K562 (cell line): Measurements from ENCODE around the gene SMIM35. TPM values are rescaled to one million over a fixed set of nuclear protein-coding genes. Genes with fewer than 3 reads are reported as not detected.
A peak's percentile ranks its signal among the peaks of the same experiment; 100 is the strongest.

ENCODE experiments used
- ATAC-seq: fragments of 200-7000 bp; cut with Tn5 transposase; 3 replicates; pipeline ENCODE4 v1.9.1; 2020; ENCODE audit warnings: moderate library complexity
- BruUV-seq: library from RNA; stranded (reverse); fragments of 400-500 nt; replicated peaks from 2 replicates; lab custom pipeline; 2021; lab: Mats Ljungman, UMichigan
- CTCF ChIA-PET: fragments of 300-600 bp; formaldehyde crosslinking; extraction: SDS; loops from one replicate; lab custom pipeline; 2021; ENCODE audit warnings: low intra/inter-chr PET ratio; lab: Yijun Ruan, JAX
- POLR2A ChIA-PET: fragments of 300-600, 350-650 bp; sonication (Branson Sonifier 250); formaldehyde crosslinking; extraction: SDS; loops from one replicate; lab custom pipeline; 2021; ENCODE audit warnings: antibody characterized with exemption, inconsistent platforms; lab: Yijun Ruan, JAX
- DNase-seq, 4 experiments: peaks; one replicate each; pipeline versions ENCODE4 v3.0.0 to v3.0.0-alpha.2; 2011 to 2018; ENCODE audit warnings: low spot score in 3 of 4, mixed read lengths in 3 of 4; ENCODE audit errors: extremely low read depth in 1 of 4
- FAIRE-seq: peaks from 2 replicates; lab custom pipeline; 2011; peaks lifted over from hg19 to GRCh38; lab: Jason Lieb, UNC
- H2AFZ ChIP-seq: 2 replicates; pipeline ENCODE4 v1.6.0; 2011; ENCODE audit warnings: low read depth, low read length, control low read depth, inconsistent platforms
- H3K27ac ChIP-seq: fragments of 200-600 bp; 3 replicates; pipeline ENCODE4 v1.8.0; 2011; ENCODE audit warnings: low read depth, mild to moderate bottlenecking, control low read depth, inconsistent platforms, low read length, moderate library complexity, mixed read lengths; ENCODE audit errors: extremely low read depth
- H3K27me3 ChIP-seq, 2 experiments: fragments of 300-600 bp in 1 of 2; 2 replicates in 1 of 2; 3 replicates in 1 of 2; pipeline versions ENCODE4 v1.6.0 to v1.8.0; 2011; ENCODE audit warnings: inconsistent platforms in 2 of 2, low read length in 2 of 2, mild to moderate bottlenecking in 1 of 2, mixed read lengths in 1 of 2, moderate library complexity in 1 of 2; ENCODE audit not compliant: control insufficient read depth in 2 of 2, insufficient read depth in 2 of 2
- H3K36me3 ChIP-seq: fragments of 300-600 bp; 3 replicates; pipeline ENCODE4 v1.8.0; 2011; ENCODE audit warnings: mild to moderate bottlenecking, low read length, inconsistent platforms; ENCODE audit not compliant: control insufficient read depth, insufficient read depth
- H3K4me1 ChIP-seq, 2 experiments: fragments of 200-600 bp in 1 of 2; replicated peaks in 1 of 2; 2 replicates in 1 of 2; 3 replicates in 1 of 2; pipeline versions ENCODE4 v1.5.1 to v1.8.0; 2011; ENCODE audit warnings: inconsistent platforms in 2 of 2, low read length in 2 of 2, mild to moderate bottlenecking in 1 of 2, mixed read lengths in 1 of 2, moderate library complexity in 1 of 2; ENCODE audit not compliant: control insufficient read depth in 2 of 2, insufficient read depth in 2 of 2
- H3K4me2 ChIP-seq: 2 replicates; pipeline ENCODE4 v1.6.1; 2011; ENCODE audit warnings: low read length, control low read depth, inconsistent platforms, mixed read lengths; ENCODE audit not compliant: insufficient read depth
- H3K4me3 ChIP-seq: fragments of 200-600 bp; sonication (generic), shearing (Covaris generic); 2 replicates; pipeline ENCODE4 v1.5.1; 2016; ENCODE audit warnings: control low read depth, inconsistent platforms
- H3K79me2 ChIP-seq: fragments of 200-600 bp; 3 replicates; pipeline ENCODE4 v1.8.0; 2011; ENCODE audit warnings: low read length, inconsistent platforms; ENCODE audit not compliant: control insufficient read depth, insufficient read depth
- H3K9ac ChIP-seq, 2 experiments: 2 replicates each; pipeline versions ENCODE4 v1.6.0 to v1.6.1; 2011; ENCODE audit warnings: low read depth in 2 of 2, low read length in 2 of 2, control low read depth in 1 of 2, inconsistent platforms in 1 of 2, mild to moderate bottlenecking in 1 of 2, mixed read lengths in 1 of 2; ENCODE audit not compliant: insufficient read depth in 1 of 2
- H3K9me1 ChIP-seq: one replicate; pipeline ENCODE4 v1.6.0; 2011; ENCODE audit warnings: inconsistent platforms, mild to moderate bottlenecking, low read length, moderate library complexity; ENCODE audit not compliant: control insufficient read depth, insufficient read depth
- H3K9me3 ChIP-seq: replicated peaks from 2 replicates; pipeline ENCODE4 v1.5.1; 2011; ENCODE audit warnings: low read depth, low read length, inconsistent platforms; ENCODE audit not compliant: control insufficient read depth, insufficient read depth
- H4K20me1 ChIP-seq: replicated peaks from 2 replicates; pipeline ENCODE4 v1.6.1; 2011; ENCODE audit warnings: low read length, inconsistent platforms, mixed read lengths; ENCODE audit not compliant: control insufficient read depth, insufficient read depth
- ARID2 ChIP-seq: fragments of 450-650 bp; IDR thresholded peaks from 2 replicates; pipeline ENCODE4 v1.6.1; 2017; ENCODE audit warnings: antibody characterized with exemption, mild to moderate bottlenecking
- CEBPB ChIP-seq: fragments of 450-650 bp; IDR thresholded peaks from 2 replicates; pipeline ENCODE4 v1.6.1; 2016; ENCODE audit warnings: missing genetic modification characterization, missing compliant biosample characterization
- EHMT2 ChIP-seq: fragments of 450-650 bp; IDR thresholded peaks from 2 replicates; pipeline ENCODE4 v1.6.1; 2018; ENCODE audit warnings: antibody characterized with exemption
- ETS1 ChIP-seq: conservative IDR thresholded peaks from 2 replicates; pipeline ENCODE4 v1.6.1; 2011; ENCODE audit warnings: low read depth, mild to moderate bottlenecking, low read length; ENCODE audit not compliant: control insufficient read depth
- FOSL1 ChIP-seq: fragments of 200-800 bp; sonication (Bioruptor generic); conservative IDR thresholded peaks from 2 replicates; pipeline ENCODE4 v1.6.1; 2016; ENCODE audit warnings: missing genetic modification characterization, missing compliant biosample characterization
- GATAD2B ChIP-seq: fragments of 450-650 bp; IDR thresholded peaks from 2 replicates; pipeline ENCODE4 v1.6.1; 2017; ENCODE audit warnings: mild to moderate bottlenecking, borderline replicate concordance
- GTF2E2 ChIP-seq: fragments of 200-800 bp; sonication (Bioruptor generic); IDR thresholded peaks from 2 replicates; pipeline ENCODE4 v1.6.1; 2016; ENCODE audit warnings: missing genetic modification characterization, missing compliant biosample characterization
- IFI16 ChIP-seq: fragments of 250-450 bp; sonication (Bioruptor Pico); IDR thresholded peaks from 2 replicates; pipeline ENCODE4 v2.1.2; 2022; ENCODE audit warnings: mild to moderate bottlenecking, inconsistent platforms
- NFRKB ChIP-seq: fragments of 450-650 bp; IDR thresholded peaks from 2 replicates; pipeline ENCODE4 v1.6.1; 2016; ENCODE audit warnings: low read depth
- TAF15 ChIP-seq: fragments of 200-400 bp; formaldehyde crosslinking; IDR thresholded peaks from 2 replicates; pipeline ENCODE4 v1.6.1; 2017; ENCODE audit warnings: mild to moderate bottlenecking, low read depth, low read length, moderate library complexity
- TAL1 ChIP-seq: fragments of 450-650 bp; IDR thresholded peaks from 2 replicates; pipeline ENCODE4 v1.6.1; 2016; ENCODE audit warnings: mild to moderate bottlenecking
- TARDBP ChIP-seq: fragments of 450-650 bp; IDR thresholded peaks from 2 replicates; pipeline ENCODE4 v1.6.1; 2016
- YBX1 ChIP-seq: fragments of 450-650 bp; IDR thresholded peaks from 2 replicates; pipeline ENCODE4 v1.7.1; 2016; ENCODE audit warnings: mild to moderate bottlenecking
- ZBTB2 ChIP-seq: fragments of 450-650 bp; IDR thresholded peaks from 2 replicates; pipeline ENCODE4 v1.6.1; 2016; ENCODE audit warnings: antibody characterized with exemption
- WGBS: fragments of 100-300 bp; shearing (Covaris generic); methylation state at CpG from one replicate; pipeline ENCODE4 v1.1.6; 2016; ENCODE audit warnings: low coverage, mixed read lengths; ENCODE audit not compliant: insufficient coverage; ENCODE audit errors: missing lambda C conversion rate; 5-methylcytosine and 5-hydroxymethylcytosine counted together
- in situ Hi-C: fragments of 300-500 bp; cut with MboI; formaldehyde crosslinking; loops from 4 replicates; pipeline ENCODE4 v1.15.0; 2018; ENCODE audit warnings: inconsistent platforms, mixed read lengths
- intact Hi-C: fragments of 100-400 bp; cut with micrococcal nuclease; formaldehyde crosslinking; loops from 2 replicates; pipeline ENCODE4 v1.14.2; 2022
- polyA plus RNA-seq, 8 experiments: library from polyadenylated mRNA; depleted of rRNA in 4 of 8; stranded (reverse) in 5 of 8; unstranded in 3 of 8; fragments of >200 nt; fragmentation: Nextera tagmentation in 2 of 8; fragmentation: Illumina TruSeq in 1 of 8; extraction: Ambion mirVana in 2 of 8; extraction: Trizol in 1 of 8; gene quantifications; 2 replicates each; pipeline versions ENCODE4 v1.2.1 to v1.2.3, GENCODE V29; 2011 to 2014; ENCODE audit warnings: inconsistent platforms in 1 of 8, missing spikeins in 1 of 8
- total RNA-seq, 7 experiments: library from RNA; depleted of rRNA in 6 of 7; stranded (reverse); fragments of >200 nt in 6 of 7; fragmentation: Illumina TruSeq in 2 of 7; extraction: Trizol in 2 of 7; gene quantifications; 2 replicates each; pipeline versions ENCODE4 v1.2.1 to v1.2.3, GENCODE V29; 2011 to 2021; ENCODE audit warnings: low replicate concordance in 1 of 7
- TF ChIP-seq, protein P1 (sequence below): IDR thresholded peaks from 2 replicates; pipeline ENCODE4 v1.6.1; 2016; ENCODE audit warnings: missing genetic modification characterization, missing compliant biosample characterization

Gene SMIM35
- total and polyA plus RNA-seq, 9 of the 15 experiments (the other 6 are each of a cell fraction or from before 2014, with no cell fraction given): 0.03 TPM; not detected in 7

- in situ Hi-C loops (loop anchor here (5.0 kb wide), 1 partner anchor 226 kb away; the partner anchor contains the start of gene FXYD2), intact Hi-C loops (no loop called here)
- Histone ChIP-seq H3K9me1 (no peaks in the 10 kb centered on the region), H2AFZ (no peak overlapping the region), H3K4me1 (peaks cover 15 to 24% of the 10 kb centered on the region in 2 experiments), H3K36me3 (no peaks in the 10 kb centered on the region), H3K4me2 (no peak overlapping the region), H3K9ac (no peak overlapping the region), H4K20me1 (no peaks in the 10 kb centered on the region), H3K79me2 (no peaks in the 10 kb centered on the region), H3K27me3 (no peaks in the 10 kb centered on the region), H3K4me3 (no peak overlapping the region), H3K9me3 (no peaks in the 10 kb centered on the region), H3K27ac (no peak overlapping the region)
- TF ChIP-seq NFRKB (no peak), CEBPB (tag) (0 out of 2 replicates have a peak, but pooled peaks have one; percentile 4), GATAD2B (no peak), EHMT2 (0 out of 2 replicates have a peak, but pooled peaks have one; percentile 14), IFI16 (CRISPR knock-in tag) (no peak), TAF15 (no peak), TARDBP (no peak), YBX1 (no peak), ARID2 (0 out of 2 replicates have a peak, but pooled peaks have one; percentile 46), GTF2E2 (tag) (no peak), TAL1 (no peak), ZBTB2 (no peak), FOSL1 (no peak), ETS1 (no peak)
- TF ChIP-seq, protein P1, sequence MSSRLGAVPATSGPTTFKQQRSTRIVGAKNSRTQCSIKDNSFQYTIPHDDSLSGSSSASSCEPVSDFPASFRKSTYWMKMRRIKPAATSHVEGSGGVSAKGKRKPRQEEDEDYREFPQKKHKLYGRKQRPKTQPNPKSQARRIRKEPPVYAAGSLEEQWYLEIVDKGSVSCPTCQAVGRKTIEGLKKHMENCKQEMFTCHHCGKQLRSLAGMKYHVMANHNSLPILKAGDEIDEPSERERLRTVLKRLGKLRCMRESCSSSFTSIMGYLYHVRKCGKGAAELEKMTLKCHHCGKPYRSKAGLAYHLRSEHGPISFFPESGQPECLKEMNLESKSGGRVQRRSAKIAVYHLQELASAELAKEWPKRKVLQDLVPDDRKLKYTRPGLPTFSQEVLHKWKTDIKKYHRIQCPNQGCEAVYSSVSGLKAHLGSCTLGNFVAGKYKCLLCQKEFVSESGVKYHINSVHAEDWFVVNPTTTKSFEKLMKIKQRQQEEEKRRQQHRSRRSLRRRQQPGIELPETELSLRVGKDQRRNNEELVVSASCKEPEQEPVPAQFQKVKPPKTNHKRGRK (tag): peak; percentile 84
- 47% methylated on average over 10 of the region's 11 CpGs for WGBS
- ATAC-seq (no peak), FAIRE-seq (no peak), DNase-seq (no peak)
- POLR2A ChIA-PET: interaction anchor here (1.2 to 1.5 kb wide), 2 partner anchors 46 to 102 kb away, joined by 3 read pairs; no protein-coding TSS in a partner anchor
- BruUV-seq: no TSS peak
- CTCF ChIA-PET: interaction anchor here (0.6 to 1.5 kb wide), 3 partner anchors 181 to 349 kb away, joined by 3 to 6 read pairs (median 4); no protein-coding TSS in a partner anchor
Measured at GRCh38 chr11:118048472-118049370, 38.0 kb downstream of the SMIM35 start.
